Stimulated activated CD8-positive, alpha-beta memory T cell treated with anti-CD3 and anti-CD28 coated beads, Interleukin-4, amount 100 ng/mL, for 1 hour (primary cell): ENCODE measurements around the gene ZNF837.
"Not testable (repeated sequence)": the region's sequence is repeated elsewhere in the genome, so short reads cannot be mapped to it uniquely, and the experiment has no call there.

Experiments
- DNase-seq, 2 donors: peaks; one replicate each; pipeline ENCODE4 v3.0.0-alpha.2; 2020; ENCODE audit warnings: low read depth in 2 of 2, low spot score in 1 of 2

Gene ZNF837

DNA sequence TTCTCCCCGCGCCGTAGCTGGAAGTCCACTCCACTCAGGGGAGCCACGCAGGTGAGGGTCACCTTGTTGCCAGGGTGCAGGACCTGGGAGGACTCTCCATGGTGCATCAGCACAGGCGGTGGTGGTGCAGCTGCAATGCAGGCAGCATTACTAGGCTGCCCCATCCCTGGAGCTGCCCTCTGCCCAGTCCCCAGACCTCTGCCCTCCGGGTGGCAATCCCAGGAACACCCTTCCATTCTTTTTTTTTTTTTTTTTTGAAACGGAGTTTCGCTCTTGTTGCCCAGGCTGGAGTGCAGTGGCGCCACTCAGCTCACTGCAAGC, 29.3 kb downstream of the ZNF837 start:
- DNase-seq, result no peak

DNA sequence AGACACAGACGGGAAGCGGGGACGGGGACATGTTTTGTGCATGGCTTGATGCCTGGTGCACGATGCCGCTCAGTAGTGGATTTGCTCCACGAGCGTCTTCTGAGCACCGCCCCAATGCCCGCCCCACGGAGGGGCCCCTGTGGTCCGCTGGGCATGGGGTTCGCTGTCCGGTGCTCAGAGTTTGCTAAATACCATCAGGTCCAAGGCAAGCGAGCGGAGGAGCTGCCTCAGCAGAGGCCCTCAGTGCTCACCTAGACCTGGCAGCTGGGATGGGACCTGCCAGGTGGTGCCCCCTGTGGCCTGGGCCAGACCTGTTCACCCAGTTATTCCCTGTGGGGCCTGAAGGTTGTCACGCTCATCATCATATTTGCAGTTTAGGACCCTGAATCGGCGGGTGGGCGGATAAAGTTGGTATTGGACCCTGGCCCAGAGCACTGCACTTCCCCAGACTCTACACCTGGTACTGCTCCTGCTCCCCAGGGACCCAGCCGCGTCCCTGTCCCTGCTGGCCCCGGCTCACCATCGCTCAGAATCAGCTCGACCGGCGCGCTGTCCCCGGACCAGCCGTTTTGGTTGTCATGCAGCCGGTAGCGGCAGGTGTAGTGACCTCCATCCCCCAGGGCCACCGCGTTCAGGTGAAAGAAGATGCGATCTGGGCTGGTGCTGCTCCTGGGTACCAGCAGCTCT, 29.8 kb downstream of the ZNF837 start:
- DNase-seq, result no peak

DNA sequence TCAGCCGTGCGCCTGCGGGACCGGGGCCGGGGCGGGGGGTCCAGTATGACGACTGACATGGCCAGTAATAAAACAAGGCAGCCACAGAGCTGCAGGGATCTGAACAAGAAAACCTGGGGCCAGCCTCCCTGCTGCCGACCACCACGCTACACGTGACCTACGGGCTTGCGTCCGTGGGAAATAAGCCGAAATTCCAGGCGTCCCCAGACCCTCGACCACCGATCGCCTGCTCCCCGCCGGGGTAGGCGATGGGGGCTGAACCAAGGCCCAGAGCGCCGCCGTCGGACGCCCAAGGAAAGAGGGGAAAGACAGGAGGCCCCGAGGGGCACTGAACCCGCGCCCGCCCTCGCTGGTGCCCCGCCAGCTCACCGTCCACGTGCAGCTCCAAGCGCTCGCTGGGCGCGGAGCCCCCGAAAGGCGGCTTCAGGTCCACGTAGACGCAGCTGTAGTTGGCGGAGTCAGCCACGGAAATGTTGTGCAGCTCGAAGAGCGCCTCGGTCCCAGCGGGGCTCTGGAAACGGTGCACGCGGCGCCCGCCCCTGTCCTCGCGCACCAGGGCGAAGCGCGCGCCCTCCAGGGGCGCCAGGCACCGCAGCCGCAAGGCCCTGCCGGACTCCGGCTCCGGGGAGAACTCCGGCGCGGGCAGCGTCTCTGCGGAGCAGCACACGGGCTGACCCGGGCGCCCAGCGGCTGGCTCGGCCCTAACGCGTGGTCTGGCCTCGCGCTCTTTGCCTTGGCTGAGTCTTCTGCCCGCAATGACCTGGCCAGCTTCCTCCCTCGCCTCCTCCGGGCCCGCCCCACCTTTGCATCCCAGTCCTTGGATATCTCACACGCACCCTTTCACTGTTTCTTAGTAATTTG, 30.6 kb downstream of the ZNF837 start:
- no peak for DNase-seq

DNA sequence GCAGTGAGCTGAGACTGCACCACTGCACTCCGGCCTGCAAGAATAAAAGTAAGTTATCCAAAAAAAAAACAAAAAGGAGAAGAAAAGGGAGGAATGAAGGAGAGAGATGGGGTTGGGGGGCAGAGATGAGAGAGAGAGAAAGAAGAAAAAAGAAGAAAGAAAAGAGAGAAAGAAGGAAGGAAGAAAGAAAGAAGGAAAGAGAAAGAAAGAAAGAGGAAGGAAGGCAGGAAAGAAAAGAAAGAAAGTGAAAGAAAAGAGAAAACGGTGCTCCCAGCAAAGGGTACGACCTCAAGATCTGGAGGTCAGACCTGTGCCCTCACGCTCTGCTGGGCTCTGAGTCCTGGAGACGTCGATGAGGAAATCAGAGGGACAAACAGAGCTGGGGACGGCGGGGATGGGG, 31.2 kb downstream of the ZNF837 start:
- no peak for DNase-seq

DNA sequence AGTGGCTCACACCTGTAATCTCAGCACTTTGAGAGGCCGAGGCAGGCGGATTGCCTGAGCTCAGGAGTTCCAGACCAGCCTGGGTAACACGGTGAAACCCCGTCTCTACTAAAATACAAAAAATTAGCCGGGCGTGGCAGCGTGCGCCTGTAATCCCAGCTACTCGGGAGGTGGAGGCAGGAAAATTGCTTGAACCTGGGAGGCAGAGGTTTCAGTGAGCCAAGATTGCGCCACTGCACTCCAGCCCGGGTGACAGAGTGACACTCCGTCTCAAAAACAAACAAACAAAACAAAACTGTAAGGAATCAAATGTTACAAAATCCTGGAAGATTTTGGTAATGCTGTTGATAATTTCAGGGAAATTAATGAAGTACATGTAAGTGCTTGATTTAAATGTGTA, 32.8 kb downstream of the ZNF837 start:
- not testable (repeated sequence) for DNase-seq

DNA sequence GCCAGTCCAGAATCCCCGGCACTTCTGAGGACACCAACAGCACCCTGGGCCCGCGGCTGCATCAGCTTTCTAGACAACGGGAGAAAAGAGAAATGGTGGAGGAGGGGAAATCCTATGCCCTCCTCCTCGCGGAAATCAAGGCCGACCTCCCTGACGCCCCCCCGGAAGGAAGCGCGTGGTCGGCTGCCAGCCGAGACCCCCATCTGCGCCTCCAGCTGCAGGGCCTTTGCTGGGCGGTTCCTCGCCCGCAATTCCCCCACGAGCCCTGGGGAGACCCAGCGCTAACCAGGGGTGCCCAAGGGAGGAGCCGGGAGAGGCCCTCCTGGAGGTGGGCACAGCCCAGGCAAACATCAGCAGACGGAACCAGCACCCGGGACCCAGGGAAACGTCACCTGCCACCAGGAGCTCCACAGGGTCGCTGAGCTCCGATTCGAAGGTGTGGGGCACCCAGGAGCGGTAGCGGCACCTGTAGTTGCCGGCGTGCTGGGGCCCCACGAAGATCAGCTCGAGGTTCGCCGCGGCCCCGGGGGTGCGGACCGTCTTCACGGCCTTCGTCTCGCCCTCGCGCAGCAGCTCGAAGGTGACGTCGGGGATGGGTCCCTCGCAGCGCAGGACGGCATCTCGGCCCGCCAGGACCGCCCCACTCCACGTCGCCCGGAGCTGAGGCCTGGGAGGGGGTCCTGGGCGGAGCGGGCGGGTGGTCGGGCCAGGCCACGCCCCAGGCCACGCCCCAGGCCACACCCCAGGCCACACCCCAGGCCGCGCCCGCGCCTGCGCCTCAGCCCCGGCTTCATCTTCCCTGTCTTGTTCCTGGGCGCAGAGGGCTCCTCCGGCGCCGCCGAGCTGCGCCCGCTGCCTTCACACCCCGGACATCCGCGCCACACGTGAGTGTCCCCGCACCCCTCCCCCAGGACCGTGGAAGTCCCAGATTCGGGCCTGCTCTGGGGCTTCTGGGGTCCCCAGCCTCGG, 33.6 kb downstream of the ZNF837 start:
- DNase-seq, result peak in 1 of 2 donors; percentile 57

DNA sequence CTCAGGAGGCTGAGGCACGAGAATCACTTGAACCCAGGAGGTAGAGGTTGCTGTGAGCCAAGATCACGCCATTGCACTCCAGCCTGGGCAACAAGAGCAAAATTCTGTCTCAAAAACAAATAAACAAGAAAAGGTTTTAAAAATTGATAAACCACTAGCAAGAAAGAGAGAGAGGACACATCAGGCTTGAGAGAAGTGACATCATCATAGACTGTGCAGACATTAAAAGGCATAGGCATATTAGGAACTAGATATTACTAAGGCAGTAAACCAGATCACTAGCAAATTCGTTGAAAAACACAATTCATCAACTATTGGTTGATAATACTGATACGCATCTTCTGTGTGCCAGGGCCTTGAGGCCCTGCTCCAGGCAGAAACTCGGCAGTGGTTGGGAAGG, 35.3 kb downstream of the ZNF837 start:
- no peak for DNase-seq

DNA sequence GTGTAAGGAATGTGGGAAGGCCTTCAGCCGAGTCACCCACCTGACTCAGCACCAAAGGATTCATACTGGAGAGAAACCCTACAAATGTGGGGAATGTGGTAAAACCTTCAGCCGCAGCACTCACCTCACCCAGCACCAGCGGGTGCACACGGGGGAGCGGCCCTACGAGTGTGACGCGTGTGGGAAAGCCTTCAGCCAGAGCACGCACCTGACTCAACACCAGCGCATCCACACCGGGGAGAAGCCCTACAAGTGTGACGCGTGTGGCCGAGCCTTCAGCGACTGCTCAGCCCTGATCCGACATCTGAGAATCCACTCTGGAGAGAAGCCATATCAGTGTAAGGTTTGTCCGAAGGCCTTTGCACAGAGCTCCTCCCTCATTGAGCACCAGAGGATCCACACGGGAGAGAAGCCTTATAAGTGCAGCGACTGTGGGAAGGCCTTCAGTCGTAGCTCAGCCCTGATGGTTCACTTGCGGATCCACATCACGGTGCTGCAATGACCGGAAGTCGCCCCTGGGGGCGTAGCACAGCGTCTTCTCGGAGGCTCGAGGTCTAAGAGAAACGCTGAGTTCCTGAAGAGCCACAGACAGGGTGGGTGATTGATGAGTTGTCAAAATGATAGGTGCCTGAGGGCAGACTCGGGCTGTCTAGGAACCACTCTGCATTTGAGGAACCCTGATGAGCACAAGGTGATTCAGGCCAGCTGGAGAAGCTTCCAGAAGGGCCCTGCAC, 41.8 kb downstream of the ZNF837 start:
- DNase-seq, result no peak

DNA sequence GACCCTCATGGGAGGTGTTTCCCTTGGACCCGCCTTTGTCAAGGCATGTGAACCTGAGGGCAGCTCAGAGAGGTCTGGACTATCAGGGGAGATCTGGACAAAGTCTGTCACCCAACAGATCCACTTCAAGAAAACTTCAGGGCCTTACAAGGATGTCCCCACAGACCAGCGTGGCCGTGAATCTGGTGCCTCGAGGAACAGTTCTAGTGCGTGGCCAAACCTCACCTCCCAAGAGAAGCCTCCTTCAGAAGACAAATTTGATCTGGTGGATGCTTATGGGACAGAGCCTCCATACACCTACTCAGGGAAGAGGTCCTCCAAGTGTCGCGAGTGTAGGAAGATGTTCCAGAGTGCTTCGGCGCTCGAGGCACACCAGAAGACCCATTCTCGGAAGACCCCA, 42.5 kb downstream of the ZNF837 start:
- no peak for DNase-seq

DNA sequence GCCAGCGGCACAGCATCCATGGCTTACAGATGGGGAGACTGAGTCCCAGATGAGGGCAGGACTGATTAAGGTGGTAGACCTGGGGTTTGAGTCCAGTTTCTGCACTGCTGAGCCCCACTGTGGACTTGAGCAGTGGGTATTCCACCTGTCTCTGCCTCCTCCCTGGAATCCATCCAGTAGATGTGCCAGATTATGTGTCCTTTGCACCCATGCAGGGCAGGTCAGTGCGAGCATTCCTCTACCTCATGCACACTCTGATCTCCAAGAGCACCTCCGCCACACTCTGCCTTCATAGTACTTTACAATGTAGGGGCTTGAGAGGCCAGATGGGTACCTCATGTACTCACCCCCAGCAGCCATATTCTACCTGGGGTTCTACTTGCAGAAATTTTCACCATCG, 44.0 kb downstream of the ZNF837 start:
- no peak for DNase-seq

DNA sequence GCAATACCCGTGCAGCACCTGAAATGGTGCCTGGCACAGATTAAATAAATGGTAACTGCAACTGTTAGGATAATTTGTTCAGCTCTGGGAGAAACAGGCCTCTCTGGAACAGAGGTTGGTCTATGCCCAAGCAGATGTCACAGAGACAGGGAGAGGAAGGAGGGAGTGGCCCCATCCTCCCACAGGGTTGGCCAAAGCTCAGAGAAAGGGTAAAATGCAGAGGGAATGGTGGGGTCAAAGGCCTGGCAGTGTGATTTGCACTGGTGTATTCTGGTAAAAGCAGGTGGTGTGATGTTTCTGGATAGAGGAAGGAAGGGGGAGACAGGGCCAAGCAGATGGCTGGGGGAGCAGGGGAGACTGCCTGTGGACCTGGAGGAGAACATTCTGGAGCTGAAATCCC, 44.6 kb downstream of the ZNF837 start:
- DNase-seq, result no peak

DNA sequence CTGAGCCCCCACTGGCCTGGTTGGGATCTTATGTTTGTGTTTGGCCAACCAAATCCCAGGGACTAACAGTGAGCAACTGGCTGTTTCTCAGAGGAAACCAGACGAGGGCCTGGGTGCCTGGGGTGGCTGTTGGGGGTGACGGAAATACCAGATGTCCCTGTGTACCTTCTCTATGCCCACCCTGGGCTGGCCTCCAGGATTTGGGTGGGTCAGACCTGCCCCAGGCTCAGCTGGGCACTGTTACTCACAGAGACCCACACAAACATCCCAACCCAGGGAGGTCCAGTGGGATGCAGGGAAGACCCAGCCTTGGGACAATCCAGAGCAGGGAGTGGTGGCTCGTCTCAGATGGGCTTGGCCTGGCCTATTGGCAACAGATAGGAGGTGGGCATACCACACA, 45.2 kb downstream of the ZNF837 start:
- no peak for DNase-seq

DNA sequence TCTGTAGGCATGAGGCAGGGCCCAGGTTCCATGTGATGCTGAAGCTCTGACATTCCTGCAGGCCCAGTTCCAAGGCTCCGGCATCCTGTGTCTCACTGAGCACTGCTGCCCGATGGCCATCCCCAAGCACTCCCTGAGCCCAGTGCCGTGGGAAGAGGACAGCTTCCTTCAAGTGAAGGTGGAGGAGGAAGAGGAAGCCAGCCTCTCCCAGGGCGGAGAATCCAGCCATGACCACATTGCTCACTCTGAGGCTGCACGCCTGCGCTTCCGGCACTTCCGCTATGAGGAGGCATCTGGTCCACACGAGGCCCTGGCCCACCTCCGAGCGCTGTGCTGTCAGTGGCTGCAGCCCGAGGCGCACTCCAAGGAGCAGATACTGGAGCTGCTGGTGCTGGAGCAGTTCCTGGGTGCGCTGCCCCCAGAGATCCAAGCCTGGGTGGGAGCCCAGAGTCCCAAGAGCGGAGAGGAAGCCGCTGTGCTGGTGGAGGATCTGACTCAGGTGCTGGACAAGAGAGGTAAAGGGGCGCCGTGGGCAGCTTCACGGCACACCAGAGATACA, 46.1 kb downstream of the ZNF837 start:
- DNase-seq, result no peak

DNA sequence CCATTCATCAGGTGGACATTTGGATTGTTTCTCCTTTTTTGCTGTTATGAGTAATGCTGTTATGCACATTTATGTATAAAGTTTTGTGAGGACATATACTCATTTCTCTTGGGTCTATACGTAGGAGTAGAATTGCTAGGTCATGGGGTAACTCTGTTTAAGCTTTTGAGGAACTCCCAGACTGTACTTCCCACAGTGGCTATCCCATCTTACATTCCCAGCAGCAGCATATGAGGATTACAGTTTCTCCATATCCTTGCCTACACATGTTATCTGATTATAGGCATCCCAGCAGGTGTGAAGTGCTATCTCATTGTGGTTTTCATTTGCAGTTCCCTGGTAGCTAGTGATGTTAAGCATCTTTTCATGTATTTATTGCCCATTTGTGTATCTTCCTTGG, 48.1 kb downstream of the ZNF837 start:
- no peak for DNase-seq

DNA sequence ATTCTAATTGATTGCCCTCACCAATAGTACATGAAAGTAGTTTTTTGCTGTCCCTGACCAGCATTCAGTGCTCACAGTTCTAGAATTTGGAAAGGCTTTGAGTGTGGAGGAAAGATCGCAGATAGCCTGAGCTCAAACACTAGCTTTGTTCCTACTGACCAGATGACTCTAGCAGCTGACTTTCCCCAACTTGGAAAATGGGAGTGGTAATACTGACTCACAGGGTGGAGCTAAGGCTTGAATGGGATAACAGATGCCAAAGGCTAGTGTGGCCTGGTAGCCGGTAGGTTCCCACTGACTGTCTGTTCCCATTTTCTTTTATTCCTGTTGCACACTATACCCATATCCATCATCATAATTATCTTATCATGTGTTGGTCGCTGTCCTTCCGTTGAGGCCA, 50.4 kb downstream of the ZNF837 start:
- no peak for DNase-seq

DNA sequence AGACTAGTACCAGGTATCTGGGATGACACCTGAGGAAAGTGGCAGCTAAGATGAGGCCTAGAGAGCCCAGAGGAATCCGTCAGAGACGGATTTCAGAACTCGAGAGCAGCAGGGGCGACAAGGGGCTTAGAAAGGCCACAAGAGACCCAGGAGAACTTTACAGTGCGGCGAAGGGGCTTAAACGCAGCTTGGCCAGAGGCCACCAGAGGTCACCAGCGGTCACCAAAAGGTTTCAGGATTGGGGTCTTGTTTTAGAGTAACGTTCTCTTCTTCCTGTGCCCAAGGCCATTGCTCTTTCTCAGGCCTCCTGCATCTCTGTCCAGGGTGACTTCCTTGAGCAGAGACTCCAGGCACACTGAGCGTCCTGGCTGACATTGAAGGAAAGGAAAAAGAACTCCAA, 51.8 kb downstream of the ZNF837 start:
- no peak for DNase-seq

DNA sequence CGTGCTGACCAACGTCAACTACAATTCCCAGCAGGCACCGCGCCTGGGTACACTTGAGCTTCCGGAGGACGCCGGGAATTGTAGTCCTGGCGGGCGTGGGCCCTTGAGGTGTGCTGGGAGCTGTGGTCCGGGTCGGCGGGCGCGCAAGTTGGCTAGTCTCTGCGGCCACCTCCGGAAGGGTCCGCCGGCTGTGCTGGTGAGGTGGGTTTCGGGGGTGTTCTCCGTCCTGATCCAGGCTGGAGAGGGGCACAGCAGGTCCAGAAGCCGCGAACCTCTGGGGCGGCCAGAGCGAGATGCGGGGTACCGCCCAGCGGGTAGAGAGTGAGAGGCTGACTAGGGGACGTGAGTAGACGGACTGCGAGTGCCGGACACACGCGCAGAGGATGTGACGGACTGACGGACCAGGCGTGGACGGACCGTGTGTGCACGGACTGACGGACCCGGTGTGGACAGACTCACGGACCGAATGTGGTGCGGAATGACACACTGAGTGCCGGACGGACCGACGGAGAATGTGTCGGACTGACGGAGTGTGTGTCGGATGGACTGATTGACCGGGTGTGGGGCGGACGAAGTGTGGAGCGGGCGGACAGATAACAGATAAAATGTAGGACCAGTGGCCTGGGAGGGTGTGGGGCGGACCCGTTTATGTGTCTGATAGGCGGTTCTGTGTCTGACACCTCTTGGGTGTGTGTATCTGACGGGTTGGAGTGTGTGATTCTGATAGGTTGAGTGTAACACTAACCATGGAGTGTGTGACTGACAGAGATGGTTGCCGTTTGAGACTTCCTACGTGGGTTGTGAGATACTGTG, 53.7 kb downstream of the ZNF837 start, which contains the start of gene ZSCAN22:
TSS of gene ZSCAN22 (plus strand) at position 81 of the 813 bp plus-strand sequence. CDS start 7,809 bp downstream, outside the sequence.
- DNase-seq, result peak; percentile 72 to 75

DNA sequence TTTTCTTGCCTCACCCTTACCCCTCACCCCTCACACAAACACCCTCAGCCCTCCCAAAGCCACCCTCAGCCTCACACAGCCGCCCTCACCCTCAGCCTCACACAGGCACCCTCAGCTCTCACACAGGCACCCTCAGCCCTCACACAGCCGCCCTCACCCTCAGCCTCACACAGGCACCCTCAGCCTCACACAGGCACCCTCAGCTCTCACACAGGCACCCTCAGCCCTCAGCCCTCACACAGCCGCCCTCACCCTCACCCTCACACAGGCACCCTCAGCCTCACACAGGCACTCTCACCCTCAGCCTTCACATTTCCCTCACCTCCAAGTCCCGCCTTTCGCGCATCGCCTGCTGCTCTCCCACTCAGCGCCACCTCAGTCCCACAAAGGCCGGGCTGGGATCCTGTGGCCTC, 54.3 kb downstream of the ZNF837 start:
- DNase-seq, result no peak

DNA sequence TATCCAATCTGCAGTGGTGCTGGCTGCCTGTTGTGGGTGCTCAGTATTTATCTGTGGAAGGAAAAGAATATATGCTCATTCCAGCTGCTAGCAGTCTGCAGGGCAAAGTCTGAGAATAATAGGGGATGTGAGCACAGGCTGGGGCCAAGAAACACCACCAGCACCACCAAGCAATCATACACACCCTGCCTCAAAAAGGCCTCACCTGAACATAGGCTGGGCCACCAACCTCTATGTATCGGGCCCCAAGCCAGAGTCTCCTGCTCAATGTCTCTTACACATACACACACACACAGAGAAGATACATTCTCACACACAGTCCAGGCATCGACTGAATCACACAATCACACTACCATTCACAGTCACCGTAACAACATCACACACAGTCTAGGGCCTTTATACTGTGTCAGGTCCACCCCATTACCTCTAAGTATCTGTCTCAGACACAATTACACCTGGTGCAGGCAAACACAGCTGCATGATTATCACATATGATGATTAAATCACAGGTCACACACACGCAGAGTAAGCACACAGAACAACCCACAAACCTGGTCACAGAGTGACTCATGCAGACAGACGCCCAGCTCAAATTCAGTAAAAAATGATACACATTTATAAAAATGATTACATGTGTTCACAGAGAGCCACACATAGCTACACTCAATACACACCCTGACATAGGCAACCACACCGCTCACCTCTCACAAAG, 55.4 kb downstream of the ZNF837 start:
- no peak for DNase-seq
